Body of pancreas (tissue), 4 donors: Measurements from ENCODE around the gene SNX20.

Source experiments
- CTCF ChIP-seq, 7 experiments: fragments of 450-650 bp in 4 of 7; fragments of 200-600 bp in 3 of 7; sonication (generic) in 3 of 7; IDR thresholded peaks; one replicate each; pipeline ENCODE4 v1.5.1; 2016 to 2019; ENCODE audit warnings: antibody characterized with exemption in 7 of 7
- POLR2A ChIP-seq, 3 donors: fragments of 450-650 bp; IDR thresholded peaks; one replicate each; pipeline ENCODE4 v1.6.1; 2016; ENCODE audit warnings: antibody characterized with exemption in 3 of 3, mild to moderate bottlenecking in 2 of 3

GRCh38 chr16:50628156-50628802, 52.8 kb downstream of the SNX20 start:
- no peak for TF ChIP-seq POLR2A (IDR thresholded peaks at IDR 0.05)
- no peak for TF ChIP-seq CTCF (IDR thresholded peaks at IDR 0.05)
